AG20443 (cell line): ENCODE measurements around the gene BUD23.
A peak's percentile ranks its signal among the peaks of the same experiment; 100 is the strongest.
"Not testable (repeated sequence)": the region's sequence is repeated elsewhere in the genome, so short reads cannot be mapped to it uniquely, and the experiment has no call there.

Source experiments
- DNase-seq: peaks from one replicate; pipeline ENCODE4 v3.0.0; 2012; ENCODE audit warnings: low spot score, mixed read lengths

BUD23 gene

GRCh38 chr7:73701357-73701995, 18.1 kb downstream of the BUD23 start:
- DNase-seq: peak; percentile 87

DNA sequence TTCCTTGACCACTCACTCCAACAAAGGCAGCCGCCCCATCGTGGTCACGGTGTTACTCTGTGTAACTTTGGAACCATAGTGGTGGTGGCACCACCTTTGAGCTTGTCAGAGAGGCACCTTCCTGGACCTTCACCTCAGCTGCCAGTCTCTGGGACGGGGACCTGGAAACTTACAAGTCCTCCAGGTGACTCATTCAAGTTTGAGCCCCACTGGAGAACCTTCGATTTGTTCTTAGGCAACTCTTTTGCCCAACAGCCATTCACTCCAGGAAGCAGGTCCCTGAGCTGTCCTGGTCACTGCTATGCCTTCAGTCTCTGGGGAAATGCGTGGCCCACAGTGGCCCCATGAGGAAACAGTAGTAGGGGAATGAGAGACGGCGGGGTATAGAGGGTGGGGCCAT, 18.8 kb downstream of the BUD23 start:
- DNase-seq: no peak

DNA sequence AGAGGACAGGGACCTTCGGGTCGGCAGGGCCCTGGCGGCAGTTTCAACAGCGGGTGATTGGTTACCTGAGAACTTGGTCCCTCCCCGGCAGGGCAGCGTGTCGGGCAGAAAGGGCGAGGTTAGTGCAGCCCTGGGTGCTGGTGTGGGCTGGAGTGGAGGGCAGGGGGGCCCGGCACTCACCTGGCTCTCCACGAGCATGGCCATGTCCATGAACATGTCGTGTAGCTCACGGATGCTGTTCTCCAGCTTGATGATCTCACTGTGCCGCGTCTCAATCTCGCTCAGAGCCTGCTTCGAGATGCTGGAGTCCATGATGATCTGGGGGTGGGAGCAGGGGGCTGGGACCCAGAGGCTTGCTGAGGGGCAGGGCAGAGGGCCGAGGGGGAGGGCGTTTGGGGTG, 19.3 kb downstream of the BUD23 start:
- no peak for DNase-seq

- no peak for DNase-seq
Measured at GRCh38 chr7:73703225-73703624, 19.8 kb downstream of the BUD23 start.

GRCh38 chr7:73703757-73704639, 20.6 kb downstream of the BUD23 start:
- DNase-seq: peak; percentile 70

- DNase-seq: no peak
Measured at GRCh38 chr7:73704640-73705550, 21.5 kb downstream of the BUD23 start.

DNA sequence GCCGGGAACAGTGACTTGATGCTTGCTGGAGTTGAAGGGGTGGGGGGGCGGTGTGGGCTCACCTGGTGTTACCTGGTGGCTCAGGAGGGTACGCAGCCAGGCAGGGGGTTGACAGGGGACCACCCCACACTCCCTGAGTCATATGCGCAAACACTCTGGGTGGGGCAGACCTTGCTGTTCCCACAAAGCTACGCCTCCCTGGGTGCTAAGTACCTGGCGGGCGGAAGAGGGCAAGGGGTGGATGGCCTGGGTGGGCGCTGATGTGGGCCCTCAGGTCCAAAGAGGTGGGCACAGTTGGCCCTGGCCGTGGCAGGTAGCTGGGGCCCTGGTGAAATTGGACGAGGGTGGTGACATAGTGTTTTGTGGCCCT, 22.1 kb downstream of the BUD23 start:
- DNase-seq: no peak

DNA sequence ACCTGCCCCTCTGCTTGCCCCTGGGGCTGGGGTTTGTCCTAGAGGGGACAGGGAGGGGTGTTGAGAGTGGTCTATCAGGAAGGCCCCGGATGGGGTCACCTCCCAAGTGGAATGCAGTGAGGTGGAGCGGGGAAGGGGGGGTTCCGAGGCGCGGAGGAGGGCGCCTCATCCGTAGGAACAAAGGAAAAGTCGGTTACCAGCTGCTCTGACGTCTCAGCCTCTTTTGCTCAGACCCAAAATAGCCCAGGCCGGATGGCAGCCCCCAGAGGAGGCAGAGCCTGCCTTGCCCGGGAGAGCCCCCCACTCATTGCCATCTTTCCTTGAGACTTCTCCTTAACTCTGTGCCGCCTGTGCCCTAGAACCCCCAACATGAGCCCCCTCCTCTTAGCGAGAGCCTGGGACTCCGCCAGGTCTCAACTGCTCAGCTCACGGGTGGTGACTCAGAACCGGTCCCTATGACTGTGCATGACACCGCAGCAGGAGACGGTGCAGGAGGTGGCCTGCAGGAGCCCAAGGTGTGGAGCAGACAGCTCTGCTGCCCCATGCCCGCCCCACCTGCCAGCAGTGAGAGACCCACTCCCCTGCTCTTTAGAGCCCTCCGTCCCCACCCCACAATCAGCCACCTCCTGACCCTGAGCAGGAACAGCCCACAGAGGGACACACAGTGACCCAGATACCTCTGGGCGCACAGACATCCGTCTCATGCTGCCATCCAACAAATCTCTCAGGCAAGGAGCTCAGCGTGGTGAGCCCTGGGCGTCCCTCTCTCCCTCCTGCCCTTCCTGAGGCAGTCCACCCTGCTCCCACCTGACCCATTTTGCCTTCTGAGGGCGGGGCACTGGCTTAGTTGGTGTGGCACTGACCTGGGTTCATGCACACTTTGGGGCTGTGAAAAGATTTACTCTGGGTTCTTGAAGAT, 23.0 kb downstream of the BUD23 start:
- no peak for DNase-seq

- no peak for DNase-seq
Measured at GRCh38 chr7:73707045-73707631, 23.7 kb downstream of the BUD23 start.

- DNase-seq: no peak
Measured at GRCh38 chr7:73708961-73709549, 25.7 kb downstream of the BUD23 start.

- no peak for DNase-seq
Measured at GRCh38 chr7:73712773-73713172, 29.4 kb downstream of the BUD23 start.

- DNase-seq: not testable (repeated sequence)
Measured at GRCh38 chr7:73713319-73713718, 29.9 kb downstream of the BUD23 start.

DNA sequence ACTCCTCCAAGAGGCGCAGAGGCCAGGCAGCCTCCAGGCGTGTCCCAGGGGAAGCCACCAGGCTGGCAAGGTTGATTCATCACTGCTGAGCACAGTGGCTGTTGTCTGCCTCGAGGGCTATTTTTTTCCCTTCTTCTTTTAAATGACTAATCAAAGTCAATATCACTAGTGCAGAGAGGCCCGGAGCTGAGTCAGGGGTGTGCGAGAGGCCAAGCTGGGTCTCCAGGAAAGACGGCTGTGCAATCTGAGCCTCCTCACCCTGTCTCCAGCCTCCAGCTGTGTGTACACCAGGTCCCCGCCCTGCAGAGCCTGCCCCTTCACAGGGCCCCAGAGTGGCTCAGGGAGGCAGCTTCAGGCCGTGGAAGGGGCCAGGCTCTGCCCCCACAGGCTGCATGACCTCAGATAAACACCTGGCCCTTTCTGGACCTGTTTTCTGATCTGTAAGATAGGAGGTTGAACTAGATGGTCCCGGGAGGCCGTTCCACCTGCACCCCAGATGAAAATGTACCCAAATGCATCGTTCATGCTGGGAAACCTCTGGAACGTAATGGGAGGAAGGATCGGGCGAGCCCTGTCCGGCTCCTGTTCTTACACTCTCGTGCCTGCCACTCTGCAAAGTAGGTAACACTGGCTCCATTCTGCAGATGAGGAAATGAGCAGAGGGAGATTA, 32.4 kb downstream of the BUD23 start:
- peak; percentile 92 for DNase-seq

- DNase-seq: no peak
Measured at GRCh38 chr7:73716318-73716890, 33.0 kb downstream of the BUD23 start.

GRCh38 chr7:73717025-73717807, 33.8 kb downstream of the BUD23 start:
- peak; percentile 51 for DNase-seq

DNA sequence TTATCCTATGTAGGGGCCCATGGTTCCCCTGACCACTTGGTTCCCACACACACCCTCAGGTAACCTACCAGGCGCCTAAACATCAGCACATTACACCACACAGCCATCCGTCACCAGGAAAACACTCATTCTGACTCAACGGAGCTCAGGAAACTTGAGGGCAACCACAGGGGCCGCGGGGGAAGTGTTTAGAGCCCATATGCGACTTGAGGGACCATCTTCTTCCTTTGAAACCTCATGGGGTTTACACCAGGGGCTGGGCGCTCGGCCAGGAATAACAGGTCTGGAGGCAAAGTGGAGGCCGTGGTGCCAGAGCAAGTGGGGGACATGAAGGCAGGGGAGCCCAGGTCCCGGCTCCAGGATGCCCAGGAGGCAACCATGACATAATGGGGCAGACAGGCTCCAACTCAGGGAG, 34.6 kb downstream of the BUD23 start:
- peak; percentile 70 for DNase-seq

GRCh38 chr7:73718438-73718881, 35.1 kb downstream of the BUD23 start:
- DNase-seq: no peak

- DNase-seq: peak; percentile 98
Measured at GRCh38 chr7:73718905-73719805, 35.8 kb downstream of the BUD23 start, which contains the start of gene STX1A. TSS of gene STX1A (minus strand) at chr7:73719669. CDS start at chr7:73719631, 38 bp downstream.
